Astrocyte (in vitro differentiated cells and primary cell): Measurements from ENCODE around the gene DRD1.

Experiments
- EZH2 ChIP-seq: IDR thresholded peaks from 2 replicates; pipeline ENCODE4 v1.6.1; 2012; ENCODE audit warnings: mild to moderate bottlenecking, low read length, inconsistent platforms; ENCODE audit not compliant: insufficient read depth
- TF ChIP-seq, protein P1 (sequence below): IDR thresholded peaks from 2 replicates; pipeline ENCODE4 v1.5.1; 2011; ENCODE audit warnings: low read depth, mild to moderate bottlenecking, inconsistent platforms, low read length, moderate library complexity; ENCODE audit not compliant: insufficient read depth

- TF ChIP-seq, protein P1, sequence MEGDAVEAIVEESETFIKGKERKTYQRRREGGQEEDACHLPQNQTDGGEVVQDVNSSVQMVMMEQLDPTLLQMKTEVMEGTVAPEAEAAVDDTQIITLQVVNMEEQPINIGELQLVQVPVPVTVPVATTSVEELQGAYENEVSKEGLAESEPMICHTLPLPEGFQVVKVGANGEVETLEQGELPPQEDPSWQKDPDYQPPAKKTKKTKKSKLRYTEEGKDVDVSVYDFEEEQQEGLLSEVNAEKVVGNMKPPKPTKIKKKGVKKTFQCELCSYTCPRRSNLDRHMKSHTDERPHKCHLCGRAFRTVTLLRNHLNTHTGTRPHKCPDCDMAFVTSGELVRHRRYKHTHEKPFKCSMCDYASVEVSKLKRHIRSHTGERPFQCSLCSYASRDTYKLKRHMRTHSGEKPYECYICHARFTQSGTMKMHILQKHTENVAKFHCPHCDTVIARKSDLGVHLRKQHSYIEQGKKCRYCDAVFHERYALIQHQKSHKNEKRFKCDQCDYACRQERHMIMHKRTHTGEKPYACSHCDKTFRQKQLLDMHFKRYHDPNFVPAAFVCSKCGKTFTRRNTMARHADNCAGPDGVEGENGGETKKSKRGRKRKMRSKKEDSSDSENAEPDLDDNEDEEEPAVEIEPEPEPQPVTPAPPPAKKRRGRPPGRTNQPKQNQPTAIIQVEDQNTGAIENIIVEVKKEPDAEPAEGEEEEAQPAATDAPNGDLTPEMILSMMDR: no peak
- TF ChIP-seq EZH2: no peak
Measured at GRCh38 chr5:175457466-175457865, 13.5 kb upstream of the DRD1 start.
